Bronchial epithelial cell (primary cell): ENCODE measurements around the gene ZNF774. TPM values are rescaled to one million over a fixed set of nuclear protein-coding genes. Genes with fewer than 3 reads are reported as not detected.
"Not testable (repeated sequence)": the region's sequence is repeated elsewhere in the genome, so short reads cannot be mapped to it uniquely, and the experiment has no call there.

Experiments used
- DNase-seq: peaks from one replicate; pipeline ENCODE4 v3.0.0-alpha.2; 2010; ENCODE audit warnings: low read depth
- FAIRE-seq: peaks from 2 replicates; lab custom pipeline; 2011; peaks lifted over from hg19 to GRCh38; lab: Jason Lieb, UNC
- H3K27me3 ChIP-seq: 2 replicates; pipeline ENCODE4 v1.5.1; 2011; ENCODE audit warnings: low read length; ENCODE audit not compliant: control insufficient read depth, insufficient read depth
- H3K36me3 ChIP-seq: 2 replicates; pipeline ENCODE4 v1.5.1; 2011; ENCODE audit warnings: low read length; ENCODE audit not compliant: control insufficient read depth, insufficient read depth
- H3K4me3 ChIP-seq: 2 replicates; pipeline ENCODE4 v1.5.1; 2011; ENCODE audit warnings: mild to moderate bottlenecking, low read depth, low read length, control low read depth
- total RNA-seq: library from RNA; depleted of rRNA; stranded (reverse); fragments of >200 nt; gene quantifications from 2 replicates; pipeline ENCODE4 v1.2.1, GENCODE V29; 2014
- TF ChIP-seq, protein P1 (sequence below): IDR thresholded peaks from 2 replicates; pipeline ENCODE4 v1.5.1; 2011; ENCODE audit warnings: mild to moderate bottlenecking, moderate library complexity, low read length, control low read depth, inconsistent platforms; ENCODE audit not compliant: insufficient read depth, severe bottlenecking

Gene ZNF774
- 3.3 and 4.2 TPM in 2 replicates for total RNA-seq

DNA sequence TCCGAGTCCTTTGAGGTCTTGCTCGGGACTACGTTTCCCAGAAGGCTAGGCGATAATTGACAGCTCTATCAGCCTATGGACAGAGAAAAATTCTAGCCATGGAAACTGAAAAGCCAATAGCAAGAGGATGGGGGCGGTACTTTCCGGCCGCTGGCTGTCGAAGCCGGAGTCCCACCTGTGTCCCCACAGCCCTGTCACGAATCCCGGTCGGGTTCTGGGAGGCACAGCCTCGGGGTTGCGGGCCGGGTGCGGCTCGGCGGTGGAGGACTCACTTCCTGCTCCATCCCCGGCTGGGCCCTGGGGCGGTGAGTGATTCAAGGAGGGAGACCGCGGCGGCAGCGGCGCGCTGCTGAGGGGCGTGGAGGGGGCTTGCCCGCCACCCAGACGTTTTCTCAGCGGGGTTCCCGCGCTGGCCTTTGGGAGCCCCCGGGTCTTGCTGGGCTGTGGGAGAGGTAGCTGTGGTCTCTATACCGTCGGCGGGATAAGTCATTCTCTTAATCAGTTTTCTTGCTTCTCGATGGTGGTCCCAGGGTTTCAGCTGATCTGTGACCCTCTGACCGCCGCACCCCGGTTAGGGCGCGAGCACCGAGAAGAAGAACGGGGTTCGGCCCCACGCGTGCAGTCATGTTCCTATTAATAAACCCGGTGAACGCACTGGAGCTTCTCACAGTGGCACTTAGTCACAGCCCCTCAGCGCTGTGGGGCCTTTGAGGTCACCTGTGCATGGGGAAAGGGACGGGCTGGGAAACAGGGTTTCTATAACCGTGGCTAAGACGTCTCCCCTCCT is at the start of gene ZNF774:
Gene ZNF774, plus strand, starts transcription at position 178 of the 787 bp plus-strand sequence. CDS start 2,377 bp downstream, outside the sequence.
- FAIRE-seq (no peak), DNase-seq (peak; percentile 94)
- Histone ChIP-seq H3K4me3 (peak within 1 kb of the TSS; percentile 69), H3K36me3 (no peaks in the 10 kb centered on the region), H3K27me3 (no peaks in the 10 kb centered on the region)
- TF ChIP-seq, protein P1, sequence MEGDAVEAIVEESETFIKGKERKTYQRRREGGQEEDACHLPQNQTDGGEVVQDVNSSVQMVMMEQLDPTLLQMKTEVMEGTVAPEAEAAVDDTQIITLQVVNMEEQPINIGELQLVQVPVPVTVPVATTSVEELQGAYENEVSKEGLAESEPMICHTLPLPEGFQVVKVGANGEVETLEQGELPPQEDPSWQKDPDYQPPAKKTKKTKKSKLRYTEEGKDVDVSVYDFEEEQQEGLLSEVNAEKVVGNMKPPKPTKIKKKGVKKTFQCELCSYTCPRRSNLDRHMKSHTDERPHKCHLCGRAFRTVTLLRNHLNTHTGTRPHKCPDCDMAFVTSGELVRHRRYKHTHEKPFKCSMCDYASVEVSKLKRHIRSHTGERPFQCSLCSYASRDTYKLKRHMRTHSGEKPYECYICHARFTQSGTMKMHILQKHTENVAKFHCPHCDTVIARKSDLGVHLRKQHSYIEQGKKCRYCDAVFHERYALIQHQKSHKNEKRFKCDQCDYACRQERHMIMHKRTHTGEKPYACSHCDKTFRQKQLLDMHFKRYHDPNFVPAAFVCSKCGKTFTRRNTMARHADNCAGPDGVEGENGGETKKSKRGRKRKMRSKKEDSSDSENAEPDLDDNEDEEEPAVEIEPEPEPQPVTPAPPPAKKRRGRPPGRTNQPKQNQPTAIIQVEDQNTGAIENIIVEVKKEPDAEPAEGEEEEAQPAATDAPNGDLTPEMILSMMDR = no peak

GRCh38 chr15:90305355-90305754 is 46.7 kb upstream of the ZNF774 start:
- not testable (repeated sequence) for DNase-seq, H3K36me3 ChIP-seq, FAIRE-seq, H3K4me3 ChIP-seq, H3K27me3 ChIP-seq

DNA sequence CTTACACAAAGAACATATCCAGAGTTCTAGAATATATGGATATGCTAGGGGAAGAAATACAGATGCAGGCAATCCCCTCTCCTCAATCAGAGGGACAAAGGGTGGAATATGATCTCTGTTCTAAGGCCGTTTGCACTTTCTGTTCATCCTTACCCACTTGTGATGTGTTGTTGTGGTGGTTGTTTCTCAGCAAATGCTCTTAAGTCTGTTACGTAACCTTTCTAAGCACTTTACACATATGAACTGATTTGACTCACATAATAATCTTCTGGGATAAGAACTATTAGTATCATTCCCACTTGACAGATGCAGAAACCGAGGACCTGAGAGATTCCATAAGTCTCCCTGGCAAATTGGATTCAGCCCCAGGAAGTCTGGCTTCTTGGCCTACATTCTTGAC is 46.2 kb upstream of the ZNF774 start:
- Histone ChIP-seq H3K27me3 (no peaks in the 10 kb centered on the region), H3K4me3 (no peak overlapping the region), H3K36me3 (no peaks in the 10 kb centered on the region)
- TF ChIP-seq, protein P1 = no peak
- DNase-seq = no peak
- no peak for FAIRE-seq

DNA sequence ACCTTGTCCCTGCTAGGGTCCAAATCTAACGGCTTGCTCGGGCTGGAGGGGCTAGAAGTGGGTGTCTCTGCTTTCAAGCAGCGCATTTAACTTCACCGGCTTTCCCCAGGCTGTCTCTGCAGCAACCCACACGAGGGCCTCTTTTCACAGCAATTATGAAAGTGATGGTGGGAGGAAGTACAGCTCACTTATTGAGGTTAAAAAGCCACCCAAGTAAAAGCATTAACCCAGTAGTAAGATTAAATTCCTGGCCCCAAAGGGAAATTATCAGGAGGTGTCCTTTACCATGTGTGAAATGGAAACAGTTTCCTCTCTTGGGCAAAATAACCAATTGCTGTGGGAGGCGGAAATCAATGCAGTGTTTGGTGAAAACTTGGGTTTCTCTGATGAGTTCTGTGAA is 45.5 kb upstream of the ZNF774 start:
- TF ChIP-seq, protein P1 = no peak
- no peaks in the 10 kb centered on the region for H3K27me3 ChIP-seq
- no peak for DNase-seq
- FAIRE-seq = no peak
- no peak overlapping the region for H3K4me3 ChIP-seq
- no peaks in the 10 kb centered on the region for H3K36me3 ChIP-seq

DNA sequence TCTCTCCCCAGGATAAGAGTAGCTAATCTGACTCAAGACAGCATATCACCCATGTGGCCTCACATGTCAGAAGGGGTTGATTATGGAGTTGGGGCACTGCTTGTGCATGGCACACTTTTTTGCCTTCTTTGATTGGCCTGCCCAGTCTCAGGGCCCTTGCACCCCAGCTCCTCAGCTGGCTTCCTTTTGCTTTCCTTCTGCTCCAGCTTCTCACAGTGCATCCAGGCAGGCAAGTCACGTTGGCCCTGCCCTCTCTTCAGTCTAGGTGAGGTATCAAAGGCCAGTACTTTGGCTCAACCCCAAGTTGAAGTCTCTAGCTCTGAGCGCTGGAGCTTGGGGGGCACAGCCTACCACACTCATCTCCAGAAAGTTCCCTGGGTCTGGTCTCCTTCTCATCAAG is 44.4 kb upstream of the ZNF774 start:
- TF ChIP-seq, protein P1 = no peak
- Histone ChIP-seq H3K36me3 (no peaks in the 10 kb centered on the region), H3K4me3 (no peak overlapping the region), H3K27me3 (no peaks in the 10 kb centered on the region)
- no peak for DNase-seq
- FAIRE-seq = no peak

DNA sequence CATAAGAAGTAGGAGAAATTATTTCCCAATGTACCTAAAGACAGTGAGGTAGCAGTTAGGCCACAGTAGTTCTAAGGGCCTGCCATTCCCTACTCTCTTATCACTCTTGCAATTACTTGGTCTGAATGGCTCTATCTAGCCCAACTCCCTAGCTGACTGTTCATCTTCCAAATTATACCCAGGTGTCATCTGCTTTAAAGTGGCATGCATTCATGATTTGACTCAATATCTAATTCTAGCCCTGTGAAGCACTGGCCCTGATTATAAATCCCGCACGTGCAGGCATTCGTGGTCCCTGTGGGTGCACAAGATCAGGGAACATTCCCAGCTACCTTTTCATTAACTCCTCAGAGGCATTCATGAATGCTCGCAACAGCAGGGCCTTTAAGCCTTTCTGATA is 43.1 kb upstream of the ZNF774 start:
- Histone ChIP-seq H3K27me3 (no peaks in the 10 kb centered on the region), H3K4me3 (no peak overlapping the region), H3K36me3 (no peaks in the 10 kb centered on the region)
- DNase-seq = no peak
- no peak for FAIRE-seq
- TF ChIP-seq, protein P1 = no peak
